Measurements from ENCODE around the gene LAT. TPM values are rescaled to one million over a fixed set of nuclear protein-coding genes. Genes with fewer than 3 reads are reported as not detected.
"Not testable (repeated sequence)": the region's sequence is repeated elsewhere in the genome, so short reads cannot be mapped to it uniquely, and the experiment has no call there.

Gene LAT
- total RNA-seq, 4 donors from 2014 or later = 10.5 to 52.0 (median 15.9) TPM

GRCh38 chr16:28938721-28939120 lies 46.1 kb upstream of the LAT start:
- H3K9me3 ChIP-seq = no peaks in the 10 kb centered on the region
- H3K4me1 ChIP-seq = peaks cover 0 to 11% (median 0%) of the 10 kb centered on the region in 4 donors
- H3K36me3 ChIP-seq = no peaks in the 10 kb centered on the region
- no peaks in the 10 kb centered on the region for H3K27me3 ChIP-seq
- no peak overlapping the region for H3K27ac ChIP-seq
- H3K4me3 ChIP-seq = no peak overlapping the region
- TF ChIP-seq CTCF (IDR thresholded peaks at IDR 0.05) (no peak), POLR2A (IDR thresholded peaks at IDR 0.05) (no peak)
- no peak for DNase-seq

GRCh38 chr16:28939825-28940224 lies 45.0 kb upstream of the LAT start:
- H3K4me1 ChIP-seq, DNase-seq, H3K4me3 ChIP-seq, H3K27ac ChIP-seq, H3K27me3 ChIP-seq, H3K36me3 ChIP-seq, H3K9me3 ChIP-seq: not testable (repeated sequence)

GRCh38 chr16:28943281-28943680 lies 41.6 kb upstream of the LAT start:
- no peak overlapping the region for H3K4me3 ChIP-seq
- DNase-seq = no peak
- H3K9me3 ChIP-seq = no peaks in the 10 kb centered on the region
- H3K27ac ChIP-seq = no peak overlapping the region
- TF ChIP-seq POLR2A (IDR thresholded peaks at IDR 0.05) = no peak
- no peak for TF ChIP-seq CTCF (IDR thresholded peaks at IDR 0.05)
- no peaks in the 10 kb centered on the region for H3K27me3 ChIP-seq
- peaks cover 0 to 16% (median 2%) of the 10 kb centered on the region in 4 donors for H3K4me1 ChIP-seq
- H3K36me3 ChIP-seq = no peaks in the 10 kb centered on the region

GRCh38 chr16:28946681-28947080 lies 38.2 kb upstream of the LAT start:
- H3K4me1 ChIP-seq = peaks cover 0 to 22% (median 5%) of the 10 kb centered on the region in 4 donors
- H3K27ac ChIP-seq = no peak overlapping the region
- DNase-seq = no peak
- H3K36me3 ChIP-seq = no peaks in the 10 kb centered on the region
- H3K4me3 ChIP-seq = no peak overlapping the region
- TF ChIP-seq CTCF (IDR thresholded peaks at IDR 0.05) (no peak), POLR2A (IDR thresholded peaks at IDR 0.05) (no peak)
- no peaks in the 10 kb centered on the region for H3K9me3 ChIP-seq
- H3K27me3 ChIP-seq = no peaks in the 10 kb centered on the region

- H3K27me3 ChIP-seq = no peaks in the 10 kb centered on the region
- peak within 1 kb of the TSS; percentile 79 to 87 (median 84) for H3K27ac ChIP-seq
- peak; percentile 100 for DNase-seq
- peaks cover 0 to 23% (median 9%) of the 10 kb centered on the region in 4 donors for H3K4me1 ChIP-seq
- H3K4me3 ChIP-seq = peak within 1 kb of the TSS; percentile 65 to 87 (median 79)
- H3K36me3 ChIP-seq = peaks cover 0 to 30% (median 0%) of the 10 kb centered on the region in 3 donors
- no peaks in the 10 kb centered on the region for H3K9me3 ChIP-seq
- TF ChIP-seq CTCF (IDR thresholded peaks at IDR 0.05) (no peak), POLR2A (IDR thresholded peaks at IDR 0.05) (peak; percentile 56 to 67)
These were observed 34.0 kb upstream of the LAT start, which contains the start of gene NFATC2IP for GRCh38 chr16:28950648-28951409. NFATC2IP (plus strand) TSS chr16:28950937; CDS start chr16:28951012, 75 bp downstream.

- DNase-seq = peak in 1 of 3 donors; percentile 82
- peaks cover 0 to 21% (median 9%) of the 10 kb centered on the region in 4 donors for H3K4me1 ChIP-seq
- peaks cover 0 to 37% (median 0%) of the 10 kb centered on the region in 3 donors for H3K36me3 ChIP-seq
- peak overlapping the region; percentile 65 to 87 (median 79) for H3K4me3 ChIP-seq
- TF ChIP-seq CTCF (IDR thresholded peaks at IDR 0.05) = no peak
- TF ChIP-seq POLR2A (IDR thresholded peaks at IDR 0.05) = no peak
- H3K9me3 ChIP-seq = no peaks in the 10 kb centered on the region
- H3K27me3 ChIP-seq = no peaks in the 10 kb centered on the region
- peak overlapping the region; percentile 79 to 87 (median 84) for H3K27ac ChIP-seq
These were observed 33.4 kb upstream of the LAT start for GRCh38 chr16:28951410-28951943.
